ENCODE measurements around the gene IGSF3.
"Not testable (repeated sequence)": the region's sequence is repeated elsewhere in the genome, so short reads cannot be mapped to it uniquely, and the experiment has no call there.

Gene IGSF3

GRCh38 chr1:116627357-116627756 is 40.2 kb downstream of the IGSF3 start:
- not testable (repeated sequence) for H4K12ac ChIP-seq (ENCODE audit: low read depth, low read length); H3K9me3 ChIP-seq (ENCODE audit: insufficient read depth, low read depth, low read length); H3K14ac ChIP-seq (ENCODE audit: low read length); H2BK12ac ChIP-seq (ENCODE audit: low read length); DNase-seq; H3K9ac ChIP-seq (ENCODE audit: low read length); H2AFZ ChIP-seq (ENCODE audit: insufficient read depth, low read length, poor library complexity); H3K36me3 ChIP-seq (ENCODE audit: control insufficient read depth in 1 of 2, insufficient read depth in 2 of 2, low read length in 2 of 2); H4K91ac ChIP-seq (ENCODE audit: low read depth, low read length); H2AK5ac ChIP-seq (ENCODE audit: low read length); H3K4me3 ChIP-seq (ENCODE audit: low read depth, low read length); H3K79me1 ChIP-seq (ENCODE audit: low read length); H2BK120ac ChIP-seq (ENCODE audit: insufficient read depth, low read length, poor library complexity); H3K27me3 ChIP-seq (ENCODE audit: insufficient read depth, low read length); H3K4me2 ChIP-seq (ENCODE audit: low read length); H4K8ac ChIP-seq (ENCODE audit: low read depth, low read length); H3K27ac ChIP-seq (ENCODE audit: low read depth, low read length); H2BK5ac ChIP-seq (ENCODE audit: low read depth, low read length, poor library complexity); H3K23ac ChIP-seq (ENCODE audit: low read length)
- H3K79me2 ChIP-seq (ENCODE audit: control insufficient read depth, insufficient read depth, low read length, poor library complexity), result peaks cover 18% of the 10 kb centered on the region
- peak overlapping the region; percentile 1 for H3K18ac ChIP-seq (ENCODE audit: low read length)
- H3K4ac ChIP-seq (ENCODE audit: low read depth, low read length), result peak overlapping the region; percentile 9
- peaks cover 22 to 27% of the 10 kb centered on the region in 2 experiments for H3K4me1 ChIP-seq (ENCODE audit: control insufficient read depth in 1 of 2, insufficient read depth in 2 of 2, low read length in 2 of 2)
- WGBS (ENCODE audit: extremely low coverage, insufficient coverage, insufficient read length), result no CpG with 5 or more reads among the region's 7 CpGs

GRCh38 chr1:116626915-116627314 is 40.6 kb downstream of the IGSF3 start:
- not testable (repeated sequence) for H3K79me1 ChIP-seq (ENCODE audit: low read length); H2AFZ ChIP-seq (ENCODE audit: insufficient read depth, low read length, poor library complexity); H3K9me3 ChIP-seq (ENCODE audit: insufficient read depth, low read depth, low read length); H4K8ac ChIP-seq (ENCODE audit: low read depth, low read length); H2BK5ac ChIP-seq (ENCODE audit: low read depth, low read length, poor library complexity); H3K36me3 ChIP-seq (ENCODE audit: control insufficient read depth in 1 of 2, insufficient read depth in 2 of 2, low read length in 2 of 2); H3K9ac ChIP-seq (ENCODE audit: low read length); H3K4me3 ChIP-seq (ENCODE audit: low read depth, low read length); H3K4ac ChIP-seq (ENCODE audit: low read depth, low read length); H3K27me3 ChIP-seq (ENCODE audit: insufficient read depth, low read length); H2BK120ac ChIP-seq (ENCODE audit: insufficient read depth, low read length, poor library complexity); H4K91ac ChIP-seq (ENCODE audit: low read depth, low read length); DNase-seq; H3K18ac ChIP-seq (ENCODE audit: low read length); H3K14ac ChIP-seq (ENCODE audit: low read length); H4K12ac ChIP-seq (ENCODE audit: low read depth, low read length); H2BK12ac ChIP-seq (ENCODE audit: low read length); H3K27ac ChIP-seq (ENCODE audit: low read depth, low read length); H3K23ac ChIP-seq (ENCODE audit: low read length); H2AK5ac ChIP-seq (ENCODE audit: low read length); H3K4me2 ChIP-seq (ENCODE audit: low read length)
- H3K79me2 ChIP-seq (ENCODE audit: control insufficient read depth, insufficient read depth, low read length, poor library complexity), result peaks cover 18% of the 10 kb centered on the region
- H3K4me1 ChIP-seq (ENCODE audit: control insufficient read depth in 1 of 2, insufficient read depth in 2 of 2, low read length in 2 of 2), result peaks cover 19 to 24% of the 10 kb centered on the region in 2 experiments
- no CpG with 5 or more reads among the region's 7 CpGs for WGBS (ENCODE audit: extremely low coverage, insufficient coverage, insufficient read length)

GRCh38 chr1:116625155-116625554 is 42.4 kb downstream of the IGSF3 start:
- no CpG with 5 or more reads among the region's 5 CpGs for WGBS (ENCODE audit: extremely low coverage, insufficient coverage, insufficient read length)
- peaks cover 15% of the 10 kb centered on the region for H3K79me2 ChIP-seq (ENCODE audit: control insufficient read depth, insufficient read depth, low read length, poor library complexity)
- H3K27ac ChIP-seq (ENCODE audit: low read depth, low read length); H3K9me3 ChIP-seq (ENCODE audit: insufficient read depth, low read depth, low read length); H3K36me3 ChIP-seq (ENCODE audit: control insufficient read depth in 1 of 2, insufficient read depth in 2 of 2, low read length in 2 of 2); H3K79me1 ChIP-seq (ENCODE audit: low read length); H3K9ac ChIP-seq (ENCODE audit: low read length); H2AFZ ChIP-seq (ENCODE audit: insufficient read depth, low read length, poor library complexity); H2BK120ac ChIP-seq (ENCODE audit: insufficient read depth, low read length, poor library complexity); H4K91ac ChIP-seq (ENCODE audit: low read depth, low read length); H2BK12ac ChIP-seq (ENCODE audit: low read length); H3K14ac ChIP-seq (ENCODE audit: low read length); H2BK5ac ChIP-seq (ENCODE audit: low read depth, low read length, poor library complexity); H3K4ac ChIP-seq (ENCODE audit: low read depth, low read length); H3K18ac ChIP-seq (ENCODE audit: low read length); H3K23ac ChIP-seq (ENCODE audit: low read length); H3K4me3 ChIP-seq (ENCODE audit: low read depth, low read length); H3K27me3 ChIP-seq (ENCODE audit: insufficient read depth, low read length); H3K4me2 ChIP-seq (ENCODE audit: low read length); H4K12ac ChIP-seq (ENCODE audit: low read depth, low read length); H2AK5ac ChIP-seq (ENCODE audit: low read length); DNase-seq: not testable (repeated sequence)
- peak overlapping the region; percentile 19 for H4K8ac ChIP-seq (ENCODE audit: low read depth, low read length)
- H3K4me1 ChIP-seq (ENCODE audit: control insufficient read depth in 1 of 2, insufficient read depth in 2 of 2, low read length in 2 of 2), result peaks cover 10 to 13% of the 10 kb centered on the region in 2 experiments

GRCh38 chr1:116624040-116624439 is 43.5 kb downstream of the IGSF3 start:
- Histone ChIP-seq H3K4me1 (ENCODE audit: control insufficient read depth in 1 of 2, insufficient read depth in 2 of 2, low read length in 2 of 2) (peaks cover 7 to 10% of the 10 kb centered on the region in 2 experiments), H3K27ac (ENCODE audit: low read depth, low read length) (no peak overlapping the region), H2AK5ac (ENCODE audit: low read length) (no peak overlapping the region), H3K79me1 (ENCODE audit: low read length) (no peaks in the 10 kb centered on the region), H3K36me3 (ENCODE audit: control insufficient read depth in 1 of 2, insufficient read depth in 2 of 2, low read length in 2 of 2) (no peaks in the 10 kb centered on the region), H4K91ac (ENCODE audit: low read depth, low read length) (no peak overlapping the region), H2BK12ac (ENCODE audit: low read length) (no peak overlapping the region), H4K12ac (ENCODE audit: low read depth, low read length) (no peak overlapping the region), H3K23ac (ENCODE audit: low read length) (no peak overlapping the region), H4K8ac (ENCODE audit: low read depth, low read length) (no peak overlapping the region), H3K9ac (ENCODE audit: low read length) (no peak overlapping the region), H3K9me3 (ENCODE audit: insufficient read depth, low read depth, low read length) (no peaks in the 10 kb centered on the region), H2BK120ac (ENCODE audit: insufficient read depth, low read length, poor library complexity) (no peak overlapping the region), H3K4ac (ENCODE audit: low read depth, low read length) (no peak overlapping the region), H2BK5ac (ENCODE audit: low read depth, low read length, poor library complexity) (no peak overlapping the region), H3K27me3 (ENCODE audit: insufficient read depth, low read length) (no peaks in the 10 kb centered on the region), H3K14ac (ENCODE audit: low read length) (no peak overlapping the region), H3K4me2 (ENCODE audit: low read length) (no peak overlapping the region), H3K79me2 (ENCODE audit: control insufficient read depth, insufficient read depth, low read length, poor library complexity) (peaks cover 15% of the 10 kb centered on the region), H2AFZ (ENCODE audit: insufficient read depth, low read length, poor library complexity) (no peak overlapping the region), H3K4me3 (ENCODE audit: low read depth, low read length) (no peak overlapping the region), H3K18ac (ENCODE audit: low read length) (no peak overlapping the region)
- no CpG with 5 or more reads among the region's 7 CpGs for WGBS (ENCODE audit: extremely low coverage, insufficient coverage, insufficient read length)
- no peak for DNase-seq

Measured in trophoblast cell (in vitro differentiated cells and primary cell).